ENCODE data around the gene KCNK6.

Gene KCNK6

DNA sequence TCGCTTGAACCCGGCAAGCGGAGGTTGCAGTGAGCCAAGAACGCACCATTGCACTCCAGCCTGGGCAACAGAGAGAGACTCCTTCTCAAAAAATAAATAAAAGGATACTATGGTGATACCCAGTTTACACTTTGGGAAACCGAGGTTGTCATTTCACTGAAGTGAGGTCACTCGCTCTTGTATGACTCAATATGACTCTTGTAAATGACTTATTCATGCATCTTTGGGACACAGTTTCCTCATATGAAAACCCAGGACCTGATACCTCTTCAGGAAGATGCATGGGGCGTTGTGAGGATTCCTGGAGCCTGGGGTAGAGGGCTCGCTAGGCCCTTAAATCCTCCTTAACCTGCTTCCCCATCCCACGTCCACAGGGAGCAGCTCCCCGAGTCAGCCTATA, 59.2 kb downstream of the KCNK6 start:
- no peak for DNase-seq (ENCODE audit: low spot score)
- POLR2A ChIA-PET (ENCODE audit: low non-redundant PET) = no interaction called here
- H3K27ac ChIP-seq = no peak overlapping the region
- no peak for TF ChIP-seq CTCF (conservative IDR thresholded peaks at IDR 0.05; ENCODE audit: low read depth)
- CTCF ChIA-PET = no interaction called here

- ChIA-PET CTCF (no interaction called here), POLR2A (ENCODE audit: low non-redundant PET) (no interaction called here)
- no peak for TF ChIP-seq CTCF (conservative IDR thresholded peaks at IDR 0.05; ENCODE audit: low read depth)
- peak overlapping the region; percentile 2; the same call in 1 of the 2 replicates for H3K27ac ChIP-seq
- DNase-seq (ENCODE audit: low spot score) = no peak
Measured at GRCh38 chr19:38381138-38381537, 61.5 kb downstream of the KCNK6 start.

All from RWPE1 (cell line).